Esophagus muscularis mucosa (tissue), 3 donors: Measurements from ENCODE around the gene GJA1.

Source experiments
- POLR2A ChIP-seq: fragments of 450-650 bp; IDR thresholded peaks from one replicate; pipeline ENCODE4 v1.6.1; 2017; ENCODE audit warnings: antibody characterized with exemption, moderate library complexity, mild to moderate bottlenecking, low read depth
- TF ChIP-seq, protein P1 (sequence below), 3 experiments: fragments of 200-600 bp in 2 of 3; fragments of 450-650 bp in 1 of 3; sonication (generic) in 2 of 3; IDR thresholded peaks; one replicate each; pipeline ENCODE4 v1.5.1; 2017 to 2019; ENCODE audit warnings: antibody characterized with exemption in 3 of 3, mild to moderate bottlenecking in 2 of 3, moderate library complexity in 1 of 3

DNA sequence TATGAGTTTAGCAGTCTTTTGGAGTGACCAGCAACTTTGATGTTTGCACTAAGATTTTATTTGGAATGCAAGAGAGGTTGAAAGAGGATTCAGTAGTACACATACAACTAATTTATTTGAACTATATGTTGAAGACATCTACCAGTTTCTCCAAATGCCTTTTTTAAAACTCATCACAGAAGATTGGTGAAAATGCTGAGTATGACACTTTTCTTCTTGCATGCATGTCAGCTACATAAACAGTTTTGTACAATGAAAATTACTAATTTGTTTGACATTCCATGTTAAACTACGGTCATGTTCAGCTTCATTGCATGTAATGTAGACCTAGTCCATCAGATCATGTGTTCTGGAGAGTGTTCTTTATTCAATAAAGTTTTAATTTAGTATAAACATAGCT, 13.9 kb downstream of the GJA1 start:
- TF ChIP-seq, protein P1, sequence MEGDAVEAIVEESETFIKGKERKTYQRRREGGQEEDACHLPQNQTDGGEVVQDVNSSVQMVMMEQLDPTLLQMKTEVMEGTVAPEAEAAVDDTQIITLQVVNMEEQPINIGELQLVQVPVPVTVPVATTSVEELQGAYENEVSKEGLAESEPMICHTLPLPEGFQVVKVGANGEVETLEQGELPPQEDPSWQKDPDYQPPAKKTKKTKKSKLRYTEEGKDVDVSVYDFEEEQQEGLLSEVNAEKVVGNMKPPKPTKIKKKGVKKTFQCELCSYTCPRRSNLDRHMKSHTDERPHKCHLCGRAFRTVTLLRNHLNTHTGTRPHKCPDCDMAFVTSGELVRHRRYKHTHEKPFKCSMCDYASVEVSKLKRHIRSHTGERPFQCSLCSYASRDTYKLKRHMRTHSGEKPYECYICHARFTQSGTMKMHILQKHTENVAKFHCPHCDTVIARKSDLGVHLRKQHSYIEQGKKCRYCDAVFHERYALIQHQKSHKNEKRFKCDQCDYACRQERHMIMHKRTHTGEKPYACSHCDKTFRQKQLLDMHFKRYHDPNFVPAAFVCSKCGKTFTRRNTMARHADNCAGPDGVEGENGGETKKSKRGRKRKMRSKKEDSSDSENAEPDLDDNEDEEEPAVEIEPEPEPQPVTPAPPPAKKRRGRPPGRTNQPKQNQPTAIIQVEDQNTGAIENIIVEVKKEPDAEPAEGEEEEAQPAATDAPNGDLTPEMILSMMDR (IDR thresholded peaks at IDR 0.05), result no peak
- TF ChIP-seq POLR2A, result no peak
